Stomach (tissue), 4 donors: ENCODE data around the gene MSI2.

Source experiments
- EP300 ChIP-seq: sonication (generic); formaldehyde crosslinking; IDR thresholded peaks from one replicate; pipeline ENCODE4 v1.6.1; 2017; ENCODE audit warnings: antibody characterized with exemption
- POLR2A ChIP-seq, 4 donors: fragments of 450-650 bp; IDR thresholded peaks; one replicate each; pipeline ENCODE4 v1.6.1; 2016; ENCODE audit warnings: antibody characterized with exemption in 4 of 4, control low read depth in 2 of 4, mild to moderate bottlenecking in 1 of 4, moderate library complexity in 1 of 4
- POLR2AphosphoS5 ChIP-seq, 3 donors: sonication (generic); formaldehyde crosslinking; IDR thresholded peaks; one replicate each; pipeline ENCODE4 v1.6.1; 2016; ENCODE audit warnings: antibody characterized with exemption in 3 of 3
- TF ChIP-seq, protein P1 (sequence below), 7 experiments: fragments of 450-650 bp in 4 of 7; fragments of 200-600 bp in 3 of 7; sonication (generic) in 3 of 7; IDR thresholded peaks; one replicate each; pipeline ENCODE4 v1.5.1; 2016 to 2019; ENCODE audit warnings: antibody characterized with exemption in 7 of 7, control low read depth in 2 of 7, mild to moderate bottlenecking in 1 of 7

DNA sequence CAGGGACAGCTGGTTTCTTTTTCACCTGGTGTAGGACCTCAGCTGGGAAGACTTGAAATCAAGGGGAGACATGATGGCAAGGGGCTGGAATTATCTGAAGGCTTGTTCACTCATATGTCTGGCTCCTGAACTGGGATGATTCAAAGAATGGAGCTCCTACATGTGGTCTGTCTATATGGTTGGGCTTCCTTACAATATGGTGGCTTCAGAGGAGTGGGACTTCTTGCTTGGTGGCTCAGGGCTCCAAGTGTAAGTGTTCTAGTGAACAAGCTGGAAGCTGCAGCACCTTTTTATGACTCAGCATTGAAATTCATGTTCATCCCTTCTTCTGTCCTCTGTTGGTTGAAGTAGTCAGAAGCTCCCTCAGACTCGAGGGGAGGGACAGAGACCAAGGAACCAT is 127.9 kb downstream of the MSI2 start:
- TF ChIP-seq, protein P1, sequence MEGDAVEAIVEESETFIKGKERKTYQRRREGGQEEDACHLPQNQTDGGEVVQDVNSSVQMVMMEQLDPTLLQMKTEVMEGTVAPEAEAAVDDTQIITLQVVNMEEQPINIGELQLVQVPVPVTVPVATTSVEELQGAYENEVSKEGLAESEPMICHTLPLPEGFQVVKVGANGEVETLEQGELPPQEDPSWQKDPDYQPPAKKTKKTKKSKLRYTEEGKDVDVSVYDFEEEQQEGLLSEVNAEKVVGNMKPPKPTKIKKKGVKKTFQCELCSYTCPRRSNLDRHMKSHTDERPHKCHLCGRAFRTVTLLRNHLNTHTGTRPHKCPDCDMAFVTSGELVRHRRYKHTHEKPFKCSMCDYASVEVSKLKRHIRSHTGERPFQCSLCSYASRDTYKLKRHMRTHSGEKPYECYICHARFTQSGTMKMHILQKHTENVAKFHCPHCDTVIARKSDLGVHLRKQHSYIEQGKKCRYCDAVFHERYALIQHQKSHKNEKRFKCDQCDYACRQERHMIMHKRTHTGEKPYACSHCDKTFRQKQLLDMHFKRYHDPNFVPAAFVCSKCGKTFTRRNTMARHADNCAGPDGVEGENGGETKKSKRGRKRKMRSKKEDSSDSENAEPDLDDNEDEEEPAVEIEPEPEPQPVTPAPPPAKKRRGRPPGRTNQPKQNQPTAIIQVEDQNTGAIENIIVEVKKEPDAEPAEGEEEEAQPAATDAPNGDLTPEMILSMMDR (IDR thresholded peaks at IDR 0.05): no peak
- TF ChIP-seq EP300: no peak
- TF ChIP-seq POLR2A (IDR thresholded peaks at IDR 0.05): no peak
- no peak for TF ChIP-seq POLR2AphosphoS5 (IDR thresholded peaks at IDR 0.05)
